H9 (cell line): ENCODE data around the gene TTC7B. TPM values are rescaled to one million over a fixed set of nuclear protein-coding genes. Genes with fewer than 3 reads are reported as not detected.

ENCODE experiments used
- DNase-seq: peaks from one replicate; pipeline ENCODE4 v3.0.0-alpha.2; 2017
- H2AFZ ChIP-seq: one replicate; pipeline ENCODE4 v1.6.1; 2013; ENCODE audit warnings: mild to moderate bottlenecking, low read length, control low read depth, moderate library complexity
- H2AK5ac ChIP-seq: 2 replicates; pipeline ENCODE4 v1.6.1; 2013; ENCODE audit warnings: low read length, control low read depth, mixed read lengths; ENCODE audit not compliant: insufficient read length
- H2BK120ac ChIP-seq: one replicate; pipeline ENCODE4 v1.6.1; 2013; ENCODE audit warnings: low read depth, mild to moderate bottlenecking, low read length, control low read depth, inconsistent platforms; ENCODE audit not compliant: poor library complexity, severe bottlenecking
- H2BK12ac ChIP-seq: 2 replicates; pipeline ENCODE4 v1.6.1; 2013; ENCODE audit warnings: low read length, control low read depth, mixed read lengths, low read depth; ENCODE audit not compliant: insufficient read length
- H2BK15ac ChIP-seq: 2 replicates; pipeline ENCODE4 v1.6.1; 2013; ENCODE audit warnings: low read depth, low read length, control low read depth
- H2BK20ac ChIP-seq: one replicate; pipeline ENCODE4 v1.6.1; 2013; ENCODE audit warnings: low read depth, mild to moderate bottlenecking, low read length, control low read depth, inconsistent platforms; ENCODE audit not compliant: poor library complexity, severe bottlenecking
- H2BK5ac ChIP-seq: 2 replicates; pipeline ENCODE4 v1.6.1; 2013; ENCODE audit warnings: low read length, control low read depth, mixed read lengths; ENCODE audit not compliant: insufficient read length
- H3K14ac ChIP-seq: 2 replicates; pipeline ENCODE4 v1.6.1; 2013; ENCODE audit warnings: low read length, control low read depth; ENCODE audit not compliant: insufficient read depth
- H3K18ac ChIP-seq: 2 replicates; pipeline ENCODE4 v1.6.1; 2013; ENCODE audit warnings: low read depth, mild to moderate bottlenecking, mixed read lengths, low read length, control low read depth; ENCODE audit not compliant: insufficient read length
- H3K23ac ChIP-seq: 2 replicates; pipeline ENCODE4 v1.6.1; 2013; ENCODE audit warnings: low read length, control low read depth, mixed read lengths, low read depth; ENCODE audit not compliant: insufficient read length
- H3K23me2 ChIP-seq: 2 replicates; pipeline ENCODE4 v1.6.1; 2013; ENCODE audit warnings: low read depth, mild to moderate bottlenecking, mixed read lengths, low read length, control low read depth; ENCODE audit not compliant: insufficient read length, poor library complexity, severe bottlenecking
- H3K27ac ChIP-seq: 2 replicates; pipeline ENCODE4 v1.5.1; 2013; ENCODE audit warnings: low read length, control low read depth, mixed read lengths, low read depth; ENCODE audit not compliant: insufficient read length
- H3K27me3 ChIP-seq: 2 replicates; pipeline ENCODE4 v1.6.1; 2013; ENCODE audit warnings: low read length, control low read depth, inconsistent platforms; ENCODE audit not compliant: insufficient read depth
- H3K4ac ChIP-seq: 2 replicates; pipeline ENCODE4 v1.6.1; 2013; ENCODE audit warnings: low read depth, mild to moderate bottlenecking, control low read depth, inconsistent platforms, low read length, moderate library complexity
- H3K4me1 ChIP-seq: 2 replicates; pipeline ENCODE4 v1.6.1; 2013; ENCODE audit warnings: low read length, control low read depth, inconsistent platforms; ENCODE audit not compliant: insufficient read depth
- H3K4me2 ChIP-seq: 2 replicates; pipeline ENCODE4 v1.6.1; 2013; ENCODE audit warnings: low read length, control low read depth, mixed read lengths; ENCODE audit not compliant: insufficient read length, insufficient read depth
- H3K56ac ChIP-seq: 2 replicates; pipeline ENCODE4 v1.6.1; 2013; ENCODE audit warnings: low read depth, mild to moderate bottlenecking, mixed read lengths, low read length, control low read depth; ENCODE audit not compliant: insufficient read length
- H3K79me1 ChIP-seq: 2 replicates; pipeline ENCODE4 v1.6.1; 2013; ENCODE audit warnings: low read depth, mild to moderate bottlenecking, moderate library complexity, low read length, control low read depth, inconsistent platforms; ENCODE audit not compliant: insufficient read depth, poor library complexity, severe bottlenecking
- H3K79me2 ChIP-seq: 2 replicates; pipeline ENCODE4 v1.6.1; 2013; ENCODE audit warnings: low read length, control low read depth, inconsistent platforms; ENCODE audit not compliant: insufficient read depth
- H3K9ac ChIP-seq: 2 replicates; pipeline ENCODE4 v1.6.1; 2013; ENCODE audit warnings: low read length, control low read depth, mixed read lengths; ENCODE audit not compliant: insufficient read length; ENCODE audit errors: extremely low read depth
- H3K9me3 ChIP-seq: one replicate; pipeline ENCODE4 v1.6.1; 2013; ENCODE audit warnings: low read depth, low read length, inconsistent platforms; ENCODE audit not compliant: control insufficient read depth
- H3T11ph ChIP-seq: one replicate; pipeline ENCODE4 v1.6.1; 2013; ENCODE audit warnings: mild to moderate bottlenecking, low read length, control low read depth, inconsistent platforms
- H4K20me1 ChIP-seq: one replicate; pipeline ENCODE4 v1.6.1; 2013; ENCODE audit not compliant: control insufficient read depth, insufficient read length, insufficient read depth
- H4K5ac ChIP-seq: 2 replicates; pipeline ENCODE4 v1.6.1; 2013; ENCODE audit warnings: low read depth, mild to moderate bottlenecking, mixed read lengths, low read length, control low read depth; ENCODE audit not compliant: insufficient read length
- H4K8ac ChIP-seq: replicated peaks from 2 replicates; pipeline ENCODE4 v1.6.1; 2013; ENCODE audit warnings: low read length, control low read depth, mixed read lengths, low read depth; ENCODE audit not compliant: insufficient read length
- H4K91ac ChIP-seq: 2 replicates; pipeline ENCODE4 v1.6.1; 2013; ENCODE audit warnings: low read depth, mild to moderate bottlenecking, moderate library complexity, mixed read lengths, low read length, control low read depth; ENCODE audit not compliant: insufficient read length
- H3K27ac Mint-ChIP-seq, 3 experiments: 2 replicates in 2 of 3; 3 replicates in 1 of 3; pipeline ENCODE4 v1.8.0; 2020 to 2021; ENCODE audit warnings: mixed read lengths in 3 of 3, mild to moderate bottlenecking in 1 of 3, moderate library complexity in 1 of 3
- H3K27me3 Mint-ChIP-seq: 2 replicates; pipeline ENCODE4 v1.8.0; 2021; ENCODE audit warnings: low read depth, mild to moderate bottlenecking, moderate library complexity, mixed read lengths
- H3K36me3 Mint-ChIP-seq, 3 experiments: 2 replicates in 2 of 3; 3 replicates in 1 of 3; pipeline ENCODE4 v1.8.0; 2020 to 2021; ENCODE audit warnings: low read depth in 3 of 3, mixed read lengths in 3 of 3; ENCODE audit not compliant: insufficient read depth in 1 of 3
- H3K4me1 Mint-ChIP-seq, 2 experiments: 2 replicates each; pipeline ENCODE4 v1.8.0; 2020; ENCODE audit warnings: mixed read lengths in 2 of 2
- H3K4me3 Mint-ChIP-seq, 2 experiments: 2 replicates in 1 of 2; 3 replicates in 1 of 2; pipeline ENCODE4 v1.8.0; 2020 to 2021; ENCODE audit warnings: mild to moderate bottlenecking in 2 of 2, mixed read lengths in 2 of 2, moderate library complexity in 1 of 2
- H3K9me3 Mint-ChIP-seq, 2 experiments: 2 replicates in 1 of 2; 3 replicates in 1 of 2; pipeline ENCODE4 v1.8.0; 2020; ENCODE audit warnings: mild to moderate bottlenecking in 2 of 2, mixed read lengths in 2 of 2, moderate library complexity in 1 of 2
- CTCF ChIP-seq: fragments of 200-600 bp; sonication (generic); conservative IDR thresholded peaks from 3 replicates; pipeline ENCODE4 v1.8.0; 2021; ENCODE audit warnings: antibody characterized with exemption, mild to moderate bottlenecking
- WGBS: extraction: QIAGEN DNeasy Blood & Tissue Kit; methylation state at CpG from one replicate; pipeline ENCODE4 v1.1.7; 2013; ENCODE audit warnings: missing lambda C conversion rate, low lambda C conversion rate, mixed read lengths; ENCODE audit not compliant: insufficient read length; ENCODE audit errors: extremely low coverage; 5-methylcytosine and 5-hydroxymethylcytosine counted together
- total RNA-seq: library from RNA; stranded (reverse); gene quantifications from 2 replicates; pipeline ENCODE4 v1.2.1, GENCODE V29; 2021

Gene TTC7B
- total RNA-seq, 1 experiment from 2014 or later: 33.7 TPM

- Histone ChIP-seq H2BK20ac (no peak overlapping the region), H3K27me3 (no peaks in the 10 kb centered on the region), H3K56ac (no peak overlapping the region), H4K91ac (no peak overlapping the region), H2BK15ac (no peak overlapping the region), H2AK5ac (no peak overlapping the region), H2BK12ac (no peak overlapping the region), H4K8ac (no peak overlapping the region), H3T11ph (no peak overlapping the region), H3K4me2 (no peak overlapping the region), H4K5ac (no peak overlapping the region), H3K79me2 (no peaks in the 10 kb centered on the region), H3K79me1 (no peaks in the 10 kb centered on the region), H3K23me2 (no peaks in the 10 kb centered on the region), H3K23ac (no peak overlapping the region), H3K4me1 (peaks cover 6% of the 10 kb centered on the region; the same call in 1 of the 2 replicates), H2BK120ac (no peak overlapping the region), H2AFZ (no peak overlapping the region), H3K18ac (no peak overlapping the region), H3K4ac (no peak overlapping the region), H3K9ac (no peak overlapping the region), H4K20me1 (no peaks in the 10 kb centered on the region), H2BK5ac (no peak overlapping the region), H3K9me3 (no peaks in the 10 kb centered on the region), H3K14ac (no peak overlapping the region), H3K27ac (no peak overlapping the region)
- no peaks in the 10 kb centered on the region for H3K27me3 Mint-ChIP-seq
- TF ChIP-seq CTCF: no peak
- no peak overlapping the region for H3K4me3 Mint-ChIP-seq
- no CpG with 5 or more reads among the region's 10 CpGs for WGBS
- peak overlapping the region; percentile 23 to 35 (median 26); a peak in 5 of 7 replicates for H3K27ac Mint-ChIP-seq
- H3K9me3 Mint-ChIP-seq: no peaks in the 10 kb centered on the region
- peaks cover 39 to 45% of the 10 kb centered on the region in 2 experiments for H3K4me1 Mint-ChIP-seq
- no peak for DNase-seq
- no peaks in the 10 kb centered on the region; a peak in 1 of 7 replicates for H3K36me3 Mint-ChIP-seq
Measured at GRCh38 chr14:90610346-90611040, 205.7 kb downstream of the TTC7B start.
